Heart left ventricle (tissue), 13 donors: ENCODE data around the gene TPT1.

Experiments used
- CTCF ChIP-seq, 12 donors: fragments of 200-600 bp; sonication (generic) in 4 of 12; IDR thresholded peaks; one replicate each; pipeline versions ENCODE4 v1.5.0 to v1.8.0; 2018 to 2022; ENCODE audit warnings: antibody characterized with exemption in 12 of 12, mild to moderate bottlenecking in 5 of 12
- POLR2A ChIP-seq, 2 donors: fragments of 450-650 bp; IDR thresholded peaks; one replicate each; pipeline ENCODE4 v1.6.1; 2017; ENCODE audit warnings: antibody characterized with exemption in 2 of 2, mild to moderate bottlenecking in 2 of 2, moderate library complexity in 2 of 2
- donor health status: ischemic (EF 13 %, LVEDD 7.1; RV severe dilation, severe dysfunction).
- donor health status: DM: no; HTN: yes; CAD: no.
- donor health status: DM: no; HTN: no; CAD: no.
- donor health status: ischemic (EF 25% LVEDD 6.9; RV normal size, moderate dysfunction).
- donor health status: ischemic (EF 25% LVEDD 5.7; RV mildly dilated, moderate dysfunction).
- donor health status: ischemic (EF 35%, LVEDD 5.7; RV mildly dilated, moderate dysfunction).
- donor health status: nonischemic (EF 11% LVEDD 7.7; RV severe dilation, severe dysfunction).
- donor health status: DM: yes; HTN: yes; CAD: no.
- donor health status: PGD.
- donor health status: ischemic (EF 29% LVEDD 5.4; RV normal size, mild dysfunction).
- donor health status: nonischemic (EF 23%, LVEDD 6.1; RV moderate dilation, normal function).

- no peak for TF ChIP-seq CTCF (IDR thresholded peaks at IDR 0.05)
- TF ChIP-seq POLR2A (IDR thresholded peaks at IDR 0.05), result no peak
Measured at GRCh38 chr13:45303026-45303425, 38.0 kb downstream of the TPT1 start.
